DND-41 (cell line): ENCODE data around the gene LRFN2.

Experiments
- ATAC-seq: fragments of 200-7000 bp; cut with Tn5 transposase; 3 replicates; pipeline ENCODE4 v1.9.1; 2021; ENCODE audit warnings: low read depth; ENCODE audit not compliant: insufficient read depth
- DNase-seq: peaks from one replicate; pipeline ENCODE4 v3.0.0-alpha.2; 2020
- H2AFZ ChIP-seq: 2 replicates; pipeline ENCODE4 v1.6.0; 2012; ENCODE audit warnings: low read depth, low read length
- H3K27ac ChIP-seq: 2 replicates; pipeline ENCODE4 v1.5.1; 2012; ENCODE audit warnings: low read length, inconsistent platforms
- H3K27me3 ChIP-seq: fragments of 200-600 bp; sonication (generic); 2 replicates; pipeline ENCODE4 v1.6.0; 2012; ENCODE audit warnings: low read length, mild to moderate bottlenecking, inconsistent platforms; ENCODE audit not compliant: insufficient read depth, poor library complexity
- H3K36me3 ChIP-seq: 2 replicates; pipeline ENCODE4 v1.5.1; 2012; ENCODE audit warnings: low read length, inconsistent platforms; ENCODE audit not compliant: insufficient read depth
- H3K4me1 ChIP-seq: 2 replicates; pipeline ENCODE4 v1.5.1; 2012; ENCODE audit warnings: mild to moderate bottlenecking, low read length; ENCODE audit not compliant: insufficient read depth
- H3K4me2 ChIP-seq: 2 replicates; pipeline ENCODE4 v1.6.0; 2012; ENCODE audit warnings: mild to moderate bottlenecking, moderate library complexity, low read length, inconsistent platforms; ENCODE audit not compliant: insufficient read depth
- H3K4me3 ChIP-seq, 2 experiments: fragments of 200-600 bp in 1 of 2; shearing (Covaris generic) in 1 of 2; 2 replicates each; pipeline ENCODE4 v1.5.1; 2012 to 2016; ENCODE audit warnings: inconsistent platforms in 2 of 2, low read length in 2 of 2, mild to moderate bottlenecking in 2 of 2, low read depth in 1 of 2, moderate library complexity in 1 of 2
- H3K79me2 ChIP-seq: 2 replicates; pipeline ENCODE4 v1.6.0; 2012; ENCODE audit warnings: low read length, inconsistent platforms; ENCODE audit not compliant: insufficient read depth
- H3K9ac ChIP-seq: 2 replicates; pipeline ENCODE4 v1.6.0; 2012; ENCODE audit warnings: low read depth, mild to moderate bottlenecking, inconsistent platforms, low read length, moderate library complexity
- H3K9me3 ChIP-seq: 2 replicates; pipeline ENCODE4 v1.5.1; 2012; ENCODE audit warnings: low read length, moderate library complexity, mild to moderate bottlenecking, inconsistent platforms; ENCODE audit not compliant: insufficient read depth, severe bottlenecking
- H4K20me1 ChIP-seq: 2 replicates; pipeline ENCODE4 v1.6.0; 2012; ENCODE audit warnings: low read length; ENCODE audit not compliant: insufficient read depth
- EZH2 ChIP-seq: IDR thresholded peaks from 3 replicates; pipeline ENCODE4 v1.6.1; 2012; ENCODE audit warnings: borderline replicate concordance, low read depth, mild to moderate bottlenecking, moderate library complexity, low read length, inconsistent platforms; ENCODE audit not compliant: severe bottlenecking
- TF ChIP-seq, protein P1 (sequence below): IDR thresholded peaks from 2 replicates; pipeline ENCODE4 v1.5.1; 2012; ENCODE audit warnings: borderline replicate concordance, low read length, moderate library complexity, mild to moderate bottlenecking; ENCODE audit not compliant: poor library complexity, severe bottlenecking; ENCODE audit errors: extremely low read depth

The LRFN2 gene

GRCh38 chr6:40353197-40353966 is 233.8 kb downstream of the LRFN2 start:
- no peak overlapping the region for H3K27ac ChIP-seq
- H3K79me2 ChIP-seq: no peaks in the 10 kb centered on the region
- H3K27me3 ChIP-seq: no peaks in the 10 kb centered on the region
- H4K20me1 ChIP-seq: no peaks in the 10 kb centered on the region
- DNase-seq (peak; percentile 2), ATAC-seq (no peak)
- no peak overlapping the region for H3K4me3 ChIP-seq
- no peaks in the 10 kb centered on the region for H3K36me3 ChIP-seq
- H3K4me2 ChIP-seq: no peak overlapping the region
- TF ChIP-seq, protein P1, sequence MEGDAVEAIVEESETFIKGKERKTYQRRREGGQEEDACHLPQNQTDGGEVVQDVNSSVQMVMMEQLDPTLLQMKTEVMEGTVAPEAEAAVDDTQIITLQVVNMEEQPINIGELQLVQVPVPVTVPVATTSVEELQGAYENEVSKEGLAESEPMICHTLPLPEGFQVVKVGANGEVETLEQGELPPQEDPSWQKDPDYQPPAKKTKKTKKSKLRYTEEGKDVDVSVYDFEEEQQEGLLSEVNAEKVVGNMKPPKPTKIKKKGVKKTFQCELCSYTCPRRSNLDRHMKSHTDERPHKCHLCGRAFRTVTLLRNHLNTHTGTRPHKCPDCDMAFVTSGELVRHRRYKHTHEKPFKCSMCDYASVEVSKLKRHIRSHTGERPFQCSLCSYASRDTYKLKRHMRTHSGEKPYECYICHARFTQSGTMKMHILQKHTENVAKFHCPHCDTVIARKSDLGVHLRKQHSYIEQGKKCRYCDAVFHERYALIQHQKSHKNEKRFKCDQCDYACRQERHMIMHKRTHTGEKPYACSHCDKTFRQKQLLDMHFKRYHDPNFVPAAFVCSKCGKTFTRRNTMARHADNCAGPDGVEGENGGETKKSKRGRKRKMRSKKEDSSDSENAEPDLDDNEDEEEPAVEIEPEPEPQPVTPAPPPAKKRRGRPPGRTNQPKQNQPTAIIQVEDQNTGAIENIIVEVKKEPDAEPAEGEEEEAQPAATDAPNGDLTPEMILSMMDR: no peak
- no peak overlapping the region for H3K9ac ChIP-seq
- no peaks in the 10 kb centered on the region for H3K4me1 ChIP-seq
- H3K9me3 ChIP-seq: no peaks in the 10 kb centered on the region
- no peak overlapping the region for H2AFZ ChIP-seq

DNA sequence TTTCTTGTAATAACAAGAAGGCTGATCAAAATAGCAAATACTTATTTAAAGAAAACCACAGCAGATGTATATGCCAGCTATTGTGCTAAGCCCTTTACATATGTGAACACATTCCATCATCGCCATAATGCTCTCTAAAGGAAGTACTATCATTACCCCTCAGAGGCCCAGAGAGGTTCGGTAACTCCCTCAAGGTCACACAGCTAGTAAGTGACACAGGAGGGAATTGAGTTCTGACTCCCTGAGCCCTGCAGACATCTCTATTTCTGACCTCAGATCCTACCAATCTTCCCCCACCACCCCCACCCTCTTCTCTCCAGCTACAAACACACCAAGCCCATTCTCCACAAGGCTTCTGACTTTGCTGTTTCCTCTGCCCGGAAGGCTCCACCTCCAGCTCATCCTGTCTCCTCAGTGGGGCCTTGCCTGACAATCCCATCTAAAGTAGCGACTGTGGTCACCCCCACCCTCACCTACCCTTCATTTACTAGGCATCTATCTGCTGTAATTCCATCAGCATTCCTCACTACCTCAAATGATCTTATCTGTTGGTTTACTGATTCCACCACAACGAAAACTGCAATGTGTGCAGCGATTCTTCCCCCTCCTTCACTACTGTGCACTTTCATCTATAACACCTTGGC is 234.5 kb downstream of the LRFN2 start:
- TF ChIP-seq, protein P1: no peak
- no peak for TF ChIP-seq EZH2
- no peaks in the 10 kb centered on the region for H3K79me2 ChIP-seq
- no peaks in the 10 kb centered on the region for H3K36me3 ChIP-seq
- H3K9me3 ChIP-seq: no peaks in the 10 kb centered on the region
- H3K4me3 ChIP-seq: no peak overlapping the region
- peak; percentile 3 for DNase-seq
- H4K20me1 ChIP-seq: no peaks in the 10 kb centered on the region
- no peaks in the 10 kb centered on the region for H3K4me1 ChIP-seq
- H2AFZ ChIP-seq: no peak overlapping the region
- no peak overlapping the region for H3K27ac ChIP-seq
- no peak for ATAC-seq
- no peak overlapping the region for H3K4me2 ChIP-seq
- no peaks in the 10 kb centered on the region for H3K27me3 ChIP-seq
- no peak overlapping the region for H3K9ac ChIP-seq

DNA sequence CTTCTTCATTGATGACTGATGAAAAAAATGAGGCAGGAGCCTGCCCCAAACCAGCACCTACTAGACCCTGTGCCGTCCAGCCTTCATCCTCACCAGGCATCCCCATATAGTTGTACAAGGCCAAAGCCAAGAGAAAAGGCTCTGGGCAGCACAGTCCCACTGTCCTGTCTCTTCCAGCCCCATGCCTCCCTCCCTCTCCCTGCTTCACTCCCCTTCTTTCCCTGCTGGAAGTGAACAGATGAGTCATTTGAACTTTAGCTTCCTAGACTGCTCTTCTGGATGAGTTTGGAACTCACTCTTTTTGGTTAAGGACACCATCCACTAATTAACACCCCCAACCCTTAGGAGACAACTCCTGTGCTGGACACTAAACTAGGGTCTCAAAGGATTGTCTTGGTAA is 235.2 kb downstream of the LRFN2 start:
- TF ChIP-seq, protein P1: no peak
- TF ChIP-seq EZH2: no peak
- Histone ChIP-seq H3K4me3 (no peak overlapping the region), H3K9me3 (no peaks in the 10 kb centered on the region), H3K27ac (no peak overlapping the region), H3K9ac (no peak overlapping the region), H3K27me3 (no peaks in the 10 kb centered on the region), H4K20me1 (no peaks in the 10 kb centered on the region), H2AFZ (no peak overlapping the region), H3K79me2 (no peaks in the 10 kb centered on the region), H3K36me3 (no peaks in the 10 kb centered on the region), H3K4me2 (no peak overlapping the region), H3K4me1 (no peaks in the 10 kb centered on the region)
- DNase-seq: no peak
- ATAC-seq: no peak
